Uterus (tissue), 4 donors: Measurements from ENCODE around the gene SPDEF. TPM values are rescaled to one million over a fixed set of nuclear protein-coding genes. Genes with fewer than 3 reads are reported as not detected.
A peak's percentile ranks its signal among the peaks of the same experiment; 100 is the strongest.

ENCODE experiments used
- DNase-seq, 2 donors: peaks; one replicate each; pipeline ENCODE4 v3.0.0-alpha.2; 2019 to 2020
- H3K27ac ChIP-seq, 2 donors: fragments of 200-600 bp; sonication (generic); 1 replicate in 1 of 2; 2 replicates in 1 of 2; pipeline ENCODE4 v1.5.1; 2016 to 2018
- H3K27me3 ChIP-seq, 2 donors: fragments of 200-600 bp; sonication (generic); one replicate each; pipeline ENCODE4 v1.5.1; 2018 to 2019; ENCODE audit warnings: control low read depth in 1 of 2
- H3K36me3 ChIP-seq, 2 donors: fragments of 200-600 bp; sonication (generic); one replicate each; pipeline ENCODE4 v1.5.1; 2019; ENCODE audit warnings: control low read depth in 1 of 2
- H3K4me1 ChIP-seq, 2 donors: fragments of 200-600 bp; sonication (generic); one replicate each; pipeline ENCODE4 v1.5.1; 2018 to 2019; ENCODE audit warnings: control low read depth in 1 of 2
- H3K4me3 ChIP-seq, 2 donors: fragments of 200-600 bp; sonication (generic); 1 replicate in 1 of 2; 2 replicates in 1 of 2; pipeline ENCODE4 v1.5.1; 2018 to 2019; ENCODE audit warnings: mild to moderate bottlenecking in 1 of 2
- H3K9me3 ChIP-seq, 2 donors: fragments of 200-600 bp; sonication (generic); one replicate each; pipeline ENCODE4 v1.5.1; 2019; ENCODE audit warnings: control low read depth in 1 of 2
- CTCF ChIP-seq, 4 experiments: fragments of 200-600 bp in 2 of 4; fragments of 450-650 bp in 2 of 4; sonication (generic) in 2 of 4; IDR thresholded peaks; one replicate each; pipeline ENCODE4 v1.5.1; 2016 to 2019; ENCODE audit warnings: antibody characterized with exemption in 4 of 4, mild to moderate bottlenecking in 2 of 4, moderate library complexity in 1 of 4
- POLR2A ChIP-seq, 2 donors: fragments of 450-650 bp; IDR thresholded peaks; one replicate each; pipeline ENCODE4 v1.6.1; 2016; ENCODE audit warnings: antibody characterized with exemption in 2 of 2, mild to moderate bottlenecking in 1 of 2, moderate library complexity in 1 of 2
- intact Hi-C: fragments of 100-400 bp; cut with DNase I; formaldehyde crosslinking; loops from one replicate; pipeline ENCODE4 v1.15.1; 2023; ENCODE audit warnings: low total_unique reads
- total RNA-seq, 4 donors: library from RNA; depleted of rRNA in 3 of 4; stranded (reverse); fragments of >200 nt in 3 of 4; gene quantifications; one replicate each; pipeline versions ENCODE4 v1.1.0 to v1.2.4, GENCODE V29; 2014 to 2023
- donor health status: DM: yes; HTN: yes; CAD: no.

The SPDEF gene
- total RNA-seq, 4 donors from 2014 or later: 0.52 to 1.5 TPM; not detected in 2

- TF ChIP-seq POLR2A (IDR thresholded peaks at IDR 0.05) (no peak), CTCF (IDR thresholded peaks at IDR 0.05) (no peak)
These were observed 27.0 kb downstream of the SPDEF start for GRCh38 chr6:34528996-34529664.

DNA sequence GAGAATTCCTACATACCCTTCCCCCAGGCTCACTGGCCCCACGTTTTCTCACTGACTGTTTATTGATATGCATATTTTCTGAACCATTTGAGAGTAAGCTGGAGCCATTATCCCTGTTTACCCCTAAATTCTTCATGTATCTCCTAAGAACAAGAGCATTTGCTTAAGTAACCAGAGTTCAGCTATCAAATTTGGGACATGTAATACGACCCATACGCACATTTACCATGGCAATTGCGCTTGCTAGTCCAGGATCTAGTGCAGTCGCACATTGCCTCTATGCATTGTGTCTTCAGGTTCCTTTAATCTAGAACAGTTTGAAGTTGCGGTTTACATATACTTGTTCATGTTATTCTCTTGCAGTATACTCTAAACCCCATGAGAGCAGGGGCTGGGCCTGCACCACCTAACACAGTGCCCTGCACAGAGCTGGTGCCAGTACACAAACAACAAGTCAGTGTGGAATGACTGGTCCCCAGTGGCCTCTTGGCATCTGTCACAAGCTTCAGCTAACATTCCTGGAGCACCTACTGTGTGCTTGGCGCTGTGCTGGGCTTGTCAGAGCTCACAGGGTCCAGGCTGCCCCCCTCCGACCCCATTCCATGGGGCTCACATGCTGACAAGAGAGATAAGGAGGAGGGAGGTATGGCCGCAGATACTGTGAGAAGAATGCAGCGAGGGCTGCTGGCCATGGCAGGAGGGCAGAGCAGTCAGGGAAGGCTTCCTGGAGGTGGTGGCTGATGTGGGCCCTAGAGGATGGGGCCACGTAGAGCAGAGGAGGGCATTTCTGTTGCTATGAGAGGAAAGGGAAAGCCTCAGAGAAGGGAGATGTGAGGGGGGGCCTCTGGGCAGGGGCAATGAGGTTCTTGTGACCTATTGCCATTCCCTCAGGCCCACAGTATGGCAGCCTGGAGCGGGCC is 28.1 kb downstream of the SPDEF start:
- no peaks in the 10 kb centered on the region for H3K9me3 ChIP-seq
- DNase-seq: no peak
- no peaks in the 10 kb centered on the region for H3K27me3 ChIP-seq
- H3K36me3 ChIP-seq: no peaks in the 10 kb centered on the region
- H3K27ac ChIP-seq: no peak overlapping the region
- no peaks in the 10 kb centered on the region for H3K4me1 ChIP-seq
- TF ChIP-seq CTCF (IDR thresholded peaks at IDR 0.05) (no peak), POLR2A (IDR thresholded peaks at IDR 0.05) (no peak)
- no peak overlapping the region for H3K4me3 ChIP-seq
- intact Hi-C loops: loop anchor here (2.0 kb wide), 1 partner anchor 81 kb away; no protein-coding TSS in a partner anchor

More at GRCh38 chr6:34528996-34529664, 27.0 kb downstream of the SPDEF start:
- intact Hi-C loops: loop anchor here (2.0 kb wide), 1 partner anchor 80 kb away; no protein-coding TSS in a partner anchor
- no peak overlapping the region for H3K27ac ChIP-seq
- H3K4me1 ChIP-seq: no peaks in the 10 kb centered on the region
- no peak for DNase-seq
- H3K36me3 ChIP-seq: no peaks in the 10 kb centered on the region
- H3K27me3 ChIP-seq: no peaks in the 10 kb centered on the region
- no peak overlapping the region for H3K4me3 ChIP-seq
- H3K9me3 ChIP-seq: no peaks in the 10 kb centered on the region

GRCh38 chr6:34526992-34527728 is 29.0 kb downstream of the SPDEF start:
- Histone ChIP-seq H3K9me3 (no peaks in the 10 kb centered on the region), H3K27ac (peak overlapping the region; percentile 63 to 67), H3K36me3 (no peaks in the 10 kb centered on the region), H3K4me3 (no peak overlapping the region), H3K4me1 (no peaks in the 10 kb centered on the region), H3K27me3 (no peaks in the 10 kb centered on the region)
- DNase-seq: peak; percentile 96
- TF ChIP-seq CTCF (IDR thresholded peaks at IDR 0.05): peak; percentile 72 to 85 (median 84)
- TF ChIP-seq POLR2A (IDR thresholded peaks at IDR 0.05): peak in 1 of 2 donors; percentile 20
- intact Hi-C loops: no loop called here

- no peak for TF ChIP-seq CTCF (IDR thresholded peaks at IDR 0.05)
- no peak for TF ChIP-seq POLR2A (IDR thresholded peaks at IDR 0.05)
- intact Hi-C loops: no loop called here
- no peak overlapping the region for H3K4me3 ChIP-seq
These were observed 29.7 kb downstream of the SPDEF start for GRCh38 chr6:34526241-34526972.

More at GRCh38 chr6:34526241-34526972, 29.7 kb downstream of the SPDEF start:
- no peaks in the 10 kb centered on the region for H3K9me3 ChIP-seq
- peak overlapping the region; percentile 63 to 67 for H3K27ac ChIP-seq
- DNase-seq: peak in 1 of 2 donors; percentile 31
- no peaks in the 10 kb centered on the region for H3K36me3 ChIP-seq
- H3K4me1 ChIP-seq: no peaks in the 10 kb centered on the region
- no peaks in the 10 kb centered on the region for H3K27me3 ChIP-seq
